H9 (cell line): Measurements from ENCODE around the gene RBP7. TPM values are rescaled to one million over a fixed set of nuclear protein-coding genes. Genes with fewer than 3 reads are reported as not detected.

ENCODE experiments used
- DNase-seq: peaks from one replicate; pipeline ENCODE4 v3.0.0-alpha.2; 2017
- H2AFZ ChIP-seq: one replicate; pipeline ENCODE4 v1.6.1; 2013; ENCODE audit warnings: mild to moderate bottlenecking, low read length, control low read depth, moderate library complexity
- H2AK5ac ChIP-seq: 2 replicates; pipeline ENCODE4 v1.6.1; 2013; ENCODE audit warnings: low read length, control low read depth, mixed read lengths; ENCODE audit not compliant: insufficient read length
- H2BK120ac ChIP-seq: one replicate; pipeline ENCODE4 v1.6.1; 2013; ENCODE audit warnings: low read depth, mild to moderate bottlenecking, low read length, control low read depth, inconsistent platforms; ENCODE audit not compliant: poor library complexity, severe bottlenecking
- H2BK12ac ChIP-seq: 2 replicates; pipeline ENCODE4 v1.6.1; 2013; ENCODE audit warnings: low read length, control low read depth, mixed read lengths, low read depth; ENCODE audit not compliant: insufficient read length
- H2BK15ac ChIP-seq: 2 replicates; pipeline ENCODE4 v1.6.1; 2013; ENCODE audit warnings: low read depth, low read length, control low read depth
- H2BK20ac ChIP-seq: one replicate; pipeline ENCODE4 v1.6.1; 2013; ENCODE audit warnings: low read depth, mild to moderate bottlenecking, low read length, control low read depth, inconsistent platforms; ENCODE audit not compliant: poor library complexity, severe bottlenecking
- H2BK5ac ChIP-seq: 2 replicates; pipeline ENCODE4 v1.6.1; 2013; ENCODE audit warnings: low read length, control low read depth, mixed read lengths; ENCODE audit not compliant: insufficient read length
- H3K14ac ChIP-seq: 2 replicates; pipeline ENCODE4 v1.6.1; 2013; ENCODE audit warnings: low read length, control low read depth; ENCODE audit not compliant: insufficient read depth
- H3K18ac ChIP-seq: 2 replicates; pipeline ENCODE4 v1.6.1; 2013; ENCODE audit warnings: low read depth, mild to moderate bottlenecking, mixed read lengths, low read length, control low read depth; ENCODE audit not compliant: insufficient read length
- H3K23ac ChIP-seq: 2 replicates; pipeline ENCODE4 v1.6.1; 2013; ENCODE audit warnings: low read length, control low read depth, mixed read lengths, low read depth; ENCODE audit not compliant: insufficient read length
- H3K23me2 ChIP-seq: 2 replicates; pipeline ENCODE4 v1.6.1; 2013; ENCODE audit warnings: low read depth, mild to moderate bottlenecking, mixed read lengths, low read length, control low read depth; ENCODE audit not compliant: insufficient read length, poor library complexity, severe bottlenecking
- H3K27ac ChIP-seq: 2 replicates; pipeline ENCODE4 v1.5.1; 2013; ENCODE audit warnings: low read length, control low read depth, mixed read lengths, low read depth; ENCODE audit not compliant: insufficient read length
- H3K27me3 ChIP-seq: 2 replicates; pipeline ENCODE4 v1.6.1; 2013; ENCODE audit warnings: low read length, control low read depth, inconsistent platforms; ENCODE audit not compliant: insufficient read depth
- H3K4ac ChIP-seq: 2 replicates; pipeline ENCODE4 v1.6.1; 2013; ENCODE audit warnings: low read depth, mild to moderate bottlenecking, control low read depth, inconsistent platforms, low read length, moderate library complexity
- H3K4me1 ChIP-seq: 2 replicates; pipeline ENCODE4 v1.6.1; 2013; ENCODE audit warnings: low read length, control low read depth, inconsistent platforms; ENCODE audit not compliant: insufficient read depth
- H3K4me2 ChIP-seq: 2 replicates; pipeline ENCODE4 v1.6.1; 2013; ENCODE audit warnings: low read length, control low read depth, mixed read lengths; ENCODE audit not compliant: insufficient read length, insufficient read depth
- H3K56ac ChIP-seq: 2 replicates; pipeline ENCODE4 v1.6.1; 2013; ENCODE audit warnings: low read depth, mild to moderate bottlenecking, mixed read lengths, low read length, control low read depth; ENCODE audit not compliant: insufficient read length
- H3K79me1 ChIP-seq: 2 replicates; pipeline ENCODE4 v1.6.1; 2013; ENCODE audit warnings: low read depth, mild to moderate bottlenecking, moderate library complexity, low read length, control low read depth, inconsistent platforms; ENCODE audit not compliant: insufficient read depth, poor library complexity, severe bottlenecking
- H3K79me2 ChIP-seq: 2 replicates; pipeline ENCODE4 v1.6.1; 2013; ENCODE audit warnings: low read length, control low read depth, inconsistent platforms; ENCODE audit not compliant: insufficient read depth
- H3K9ac ChIP-seq: 2 replicates; pipeline ENCODE4 v1.6.1; 2013; ENCODE audit warnings: low read length, control low read depth, mixed read lengths; ENCODE audit not compliant: insufficient read length; ENCODE audit errors: extremely low read depth
- H3K9me3 ChIP-seq: one replicate; pipeline ENCODE4 v1.6.1; 2013; ENCODE audit warnings: low read depth, low read length, inconsistent platforms; ENCODE audit not compliant: control insufficient read depth
- H3T11ph ChIP-seq: one replicate; pipeline ENCODE4 v1.6.1; 2013; ENCODE audit warnings: mild to moderate bottlenecking, low read length, control low read depth, inconsistent platforms
- H4K20me1 ChIP-seq: one replicate; pipeline ENCODE4 v1.6.1; 2013; ENCODE audit not compliant: control insufficient read depth, insufficient read length, insufficient read depth
- H4K5ac ChIP-seq: 2 replicates; pipeline ENCODE4 v1.6.1; 2013; ENCODE audit warnings: low read depth, mild to moderate bottlenecking, mixed read lengths, low read length, control low read depth; ENCODE audit not compliant: insufficient read length
- H4K8ac ChIP-seq: replicated peaks from 2 replicates; pipeline ENCODE4 v1.6.1; 2013; ENCODE audit warnings: low read length, control low read depth, mixed read lengths, low read depth; ENCODE audit not compliant: insufficient read length
- H4K91ac ChIP-seq: 2 replicates; pipeline ENCODE4 v1.6.1; 2013; ENCODE audit warnings: low read depth, mild to moderate bottlenecking, moderate library complexity, mixed read lengths, low read length, control low read depth; ENCODE audit not compliant: insufficient read length
- H3K27ac Mint-ChIP-seq, 3 experiments: 2 replicates in 2 of 3; 3 replicates in 1 of 3; pipeline ENCODE4 v1.8.0; 2020 to 2021; ENCODE audit warnings: mixed read lengths in 3 of 3, mild to moderate bottlenecking in 1 of 3, moderate library complexity in 1 of 3
- H3K27me3 Mint-ChIP-seq: 2 replicates; pipeline ENCODE4 v1.8.0; 2021; ENCODE audit warnings: low read depth, mild to moderate bottlenecking, moderate library complexity, mixed read lengths
- H3K36me3 Mint-ChIP-seq, 3 experiments: 2 replicates in 2 of 3; 3 replicates in 1 of 3; pipeline ENCODE4 v1.8.0; 2020 to 2021; ENCODE audit warnings: low read depth in 3 of 3, mixed read lengths in 3 of 3; ENCODE audit not compliant: insufficient read depth in 1 of 3
- H3K4me1 Mint-ChIP-seq, 2 experiments: 2 replicates each; pipeline ENCODE4 v1.8.0; 2020; ENCODE audit warnings: mixed read lengths in 2 of 2
- H3K4me3 Mint-ChIP-seq, 2 experiments: 2 replicates in 1 of 2; 3 replicates in 1 of 2; pipeline ENCODE4 v1.8.0; 2020 to 2021; ENCODE audit warnings: mild to moderate bottlenecking in 2 of 2, mixed read lengths in 2 of 2, moderate library complexity in 1 of 2
- H3K9me3 Mint-ChIP-seq, 2 experiments: 2 replicates in 1 of 2; 3 replicates in 1 of 2; pipeline ENCODE4 v1.8.0; 2020; ENCODE audit warnings: mild to moderate bottlenecking in 2 of 2, mixed read lengths in 2 of 2, moderate library complexity in 1 of 2
- WGBS: extraction: QIAGEN DNeasy Blood & Tissue Kit; methylation state at CpG from one replicate; pipeline ENCODE4 v1.1.7; 2013; ENCODE audit warnings: missing lambda C conversion rate, low lambda C conversion rate, mixed read lengths; ENCODE audit not compliant: insufficient read length; ENCODE audit errors: extremely low coverage; 5-methylcytosine and 5-hydroxymethylcytosine counted together
- total RNA-seq: library from RNA; stranded (reverse); gene quantifications from 2 replicates; pipeline ENCODE4 v1.2.1, GENCODE V29; 2021
- TF ChIP-seq, protein P1 (sequence below): fragments of 200-600 bp; sonication (generic); conservative IDR thresholded peaks from 3 replicates; pipeline ENCODE4 v1.8.0; 2021; ENCODE audit warnings: antibody characterized with exemption, mild to moderate bottlenecking

Gene RBP7
- total RNA-seq, 1 experiment from 2014 or later: 4.5 TPM

DNA sequence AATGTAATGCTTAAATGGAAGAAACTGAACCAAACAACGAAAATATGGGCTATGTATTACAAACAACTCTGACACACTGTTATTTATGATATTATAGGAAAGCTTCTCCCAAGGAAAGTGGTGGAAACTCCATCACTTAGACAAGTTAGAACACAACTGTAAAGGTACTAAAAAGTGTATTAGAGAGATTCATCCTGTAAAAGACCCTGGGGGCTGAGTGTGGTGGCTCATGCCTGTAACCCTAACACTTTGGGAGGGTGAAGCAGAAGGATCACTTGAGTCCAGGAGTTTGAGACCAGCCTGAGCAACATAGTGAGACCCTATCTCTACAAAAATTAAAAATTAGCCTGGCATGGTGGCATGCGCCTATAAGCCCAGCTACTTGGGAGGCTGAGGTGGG, 28.3 kb downstream of the RBP7 start:
- H3K23me2 ChIP-seq: no peaks in the 10 kb centered on the region
- no peak overlapping the region for H2BK12ac ChIP-seq
- no peak overlapping the region for H3K4me2 ChIP-seq
- no peak overlapping the region for H3K27ac ChIP-seq
- no peak overlapping the region for H3T11ph ChIP-seq
- TF ChIP-seq, protein P1, sequence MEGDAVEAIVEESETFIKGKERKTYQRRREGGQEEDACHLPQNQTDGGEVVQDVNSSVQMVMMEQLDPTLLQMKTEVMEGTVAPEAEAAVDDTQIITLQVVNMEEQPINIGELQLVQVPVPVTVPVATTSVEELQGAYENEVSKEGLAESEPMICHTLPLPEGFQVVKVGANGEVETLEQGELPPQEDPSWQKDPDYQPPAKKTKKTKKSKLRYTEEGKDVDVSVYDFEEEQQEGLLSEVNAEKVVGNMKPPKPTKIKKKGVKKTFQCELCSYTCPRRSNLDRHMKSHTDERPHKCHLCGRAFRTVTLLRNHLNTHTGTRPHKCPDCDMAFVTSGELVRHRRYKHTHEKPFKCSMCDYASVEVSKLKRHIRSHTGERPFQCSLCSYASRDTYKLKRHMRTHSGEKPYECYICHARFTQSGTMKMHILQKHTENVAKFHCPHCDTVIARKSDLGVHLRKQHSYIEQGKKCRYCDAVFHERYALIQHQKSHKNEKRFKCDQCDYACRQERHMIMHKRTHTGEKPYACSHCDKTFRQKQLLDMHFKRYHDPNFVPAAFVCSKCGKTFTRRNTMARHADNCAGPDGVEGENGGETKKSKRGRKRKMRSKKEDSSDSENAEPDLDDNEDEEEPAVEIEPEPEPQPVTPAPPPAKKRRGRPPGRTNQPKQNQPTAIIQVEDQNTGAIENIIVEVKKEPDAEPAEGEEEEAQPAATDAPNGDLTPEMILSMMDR: no peak
- H4K5ac ChIP-seq: no peak overlapping the region
- Mint-ChIP-seq H3K36me3 (no peaks in the 10 kb centered on the region; a peak in 1 of 7 replicates), H3K9me3 (peaks cover 4 to 5% of the 10 kb centered on the region in 2 experiments; a peak in 4 of 5 replicates), H3K4me3 (no peak overlapping the region), H3K27ac (no peak overlapping the region; a peak in 1 of 7 replicates), H3K27me3 (no peaks in the 10 kb centered on the region), H3K4me1 (no peaks in the 10 kb centered on the region; a peak in 1 of 4 replicates)
- no peak overlapping the region for H3K9ac ChIP-seq
- no peak overlapping the region for H4K8ac ChIP-seq
- no peak for DNase-seq
- H2AFZ ChIP-seq: no peak overlapping the region
- no peaks in the 10 kb centered on the region for H3K9me3 ChIP-seq
- H3K23ac ChIP-seq: no peak overlapping the region
- H2BK15ac ChIP-seq: no peak overlapping the region
- no peak overlapping the region for H2AK5ac ChIP-seq
- H3K4me1 ChIP-seq: no peaks in the 10 kb centered on the region
- H3K79me2 ChIP-seq: no peaks in the 10 kb centered on the region
- H3K14ac ChIP-seq: no peak overlapping the region
- no CpG with 5 or more reads among the region's 2 CpGs for WGBS
- no peak overlapping the region for H2BK20ac ChIP-seq
- H3K56ac ChIP-seq: no peak overlapping the region
- no peaks in the 10 kb centered on the region for H4K20me1 ChIP-seq
- H3K18ac ChIP-seq: no peak overlapping the region
- H4K91ac ChIP-seq: no peak overlapping the region
- no peak overlapping the region for H2BK5ac ChIP-seq
- H3K79me1 ChIP-seq: no peaks in the 10 kb centered on the region
- H3K4ac ChIP-seq: no peak overlapping the region
- H2BK120ac ChIP-seq: no peak overlapping the region
- no peaks in the 10 kb centered on the region for H3K27me3 ChIP-seq
